B cell (primary cell): ENCODE data around the gene SIM1. TPM values are rescaled to one million over a fixed set of nuclear protein-coding genes. Genes with fewer than 3 reads are reported as not detected.

ENCODE experiments used
- ATAC-seq: fragments of 200-7000 bp; cut with Tn5 transposase; one replicate; pipeline ENCODE4 v1.10.0; 2021; ENCODE audit warnings: low read depth, mild to moderate bottlenecking, moderate number of reproducible peaks, moderate library complexity
- CTCF ChIA-PET: fragments of 350-600 bp; sonication (Branson Sonifier 250); formaldehyde crosslinking; loops from one replicate; lab custom pipeline; 2021; ENCODE audit warnings: antibody characterized with exemption, inconsistent platforms; lab: Charles Lee
- POLR2A ChIA-PET: fragments of 350-600 bp; sonication (Branson Sonifier 250); formaldehyde crosslinking; loops from one replicate; lab custom pipeline; 2021; ENCODE audit warnings: antibody characterized with exemption; lab: Charles Lee
- DNase-seq: peaks from one replicate; pipeline ENCODE4 v3.0.0; 2013
- H2AFZ ChIP-seq: 2 replicates; pipeline ENCODE4 v1.6.1; 2012; ENCODE audit warnings: mild to moderate bottlenecking, low read depth, low read length; ENCODE audit not compliant: insufficient read depth, poor library complexity, severe bottlenecking
- H3K27ac ChIP-seq, 2 donors: 1 replicate in 1 of 2; 2 replicates in 1 of 2; pipeline ENCODE4 v1.5.1; 2012 to 2013; ENCODE audit warnings: low read length in 2 of 2, mild to moderate bottlenecking in 2 of 2, moderate library complexity in 1 of 2
- H3K27me3 ChIP-seq, 4 experiments: fragments of 200-600 bp in 1 of 4; sonication (generic) in 1 of 4; replicated peaks in 1 of 4; 1 replicate in 2 of 4; 2 replicates in 2 of 4; pipeline versions ENCODE4 v1.6.1 to v1.7.0; 2013 to 2016; ENCODE audit warnings: low read length in 3 of 4, mild to moderate bottlenecking in 2 of 4, mixed read lengths in 1 of 4, moderate library complexity in 1 of 4; ENCODE audit not compliant: insufficient read depth in 4 of 4, control insufficient read depth in 3 of 4; ENCODE audit errors: control extremely low read depth in 1 of 4
- H3K36me3 ChIP-seq, 2 experiments: replicated peaks in 1 of 2; 1 replicate in 1 of 2; 2 replicates in 1 of 2; pipeline versions ENCODE4 v1.6.1 to v1.7.1; 2013; ENCODE audit warnings: low read length in 1 of 2; ENCODE audit not compliant: insufficient read depth in 2 of 2, control insufficient read depth in 1 of 2; ENCODE audit errors: control extremely low read depth in 1 of 2, extremely low read depth in 1 of 2
- H3K4me1 ChIP-seq, 2 donors: fragments of 200-600 bp in 1 of 2; sonication (generic) in 1 of 2; 1 replicate in 1 of 2; 2 replicates in 1 of 2; pipeline versions ENCODE4 v1.5.1 to v1.6.1; 2013 to 2017; ENCODE audit warnings: low read length in 2 of 2; ENCODE audit not compliant: control insufficient read depth in 2 of 2, insufficient read depth in 2 of 2
- H3K4me2 ChIP-seq: replicated peaks from 2 replicates; pipeline ENCODE3; 2012; ENCODE audit warnings: mild to moderate bottlenecking, low read depth, low read length; ENCODE audit not compliant: poor library complexity, severe bottlenecking
- H3K4me3 ChIP-seq, 5 experiments: fragments of 200-600 bp in 1 of 5; sonication (generic) in 1 of 5; 1 replicate in 3 of 5; 2 replicates in 2 of 5; pipeline versions ENCODE4 v1.5.1 to v1.7.0; 2011 to 2016; ENCODE audit warnings: low read length in 4 of 5, mild to moderate bottlenecking in 4 of 5, low read depth in 2 of 5, control low read depth in 1 of 5, moderate library complexity in 1 of 5; ENCODE audit not compliant: insufficient read depth in 1 of 5; ENCODE audit errors: control extremely low read depth in 1 of 5, extremely low read depth in 1 of 5
- H3K79me2 ChIP-seq: fragments of 200-600 bp; sonication (generic); one replicate; pipeline ENCODE4 v1.6.0; 2016; ENCODE audit warnings: low read length; ENCODE audit not compliant: control insufficient read depth, insufficient read depth
- H3K9ac ChIP-seq: fragments of 200-600 bp; sonication (generic); 2 replicates; pipeline ENCODE4 v1.6.1; 2017; ENCODE audit warnings: mild to moderate bottlenecking, low read length, moderate library complexity
- H3K9me3 ChIP-seq, 3 donors: one replicate each; pipeline versions ENCODE4 v1.6.1 to v1.7.1; 2013; ENCODE audit warnings: low read length in 2 of 3; ENCODE audit not compliant: control insufficient read depth in 2 of 3, insufficient read depth in 1 of 3; ENCODE audit errors: control extremely low read depth in 1 of 3
- H4K20me1 ChIP-seq: 2 replicates; pipeline ENCODE4 v1.6.0; 2012; ENCODE audit warnings: mild to moderate bottlenecking, low read length; ENCODE audit not compliant: insufficient read depth, control insufficient read depth, poor library complexity, severe bottlenecking
- H3K27ac Mint-ChIP-seq: one replicate; pipeline ENCODE4 v1.8.0; 2021; ENCODE audit warnings: mixed read lengths
- H3K27me3 Mint-ChIP-seq: one replicate; pipeline ENCODE4 v1.8.0; 2021; ENCODE audit warnings: mixed read lengths
- H3K4me1 Mint-ChIP-seq: one replicate; pipeline ENCODE4 v1.8.0; 2021; ENCODE audit warnings: mixed read lengths
- H3K4me3 Mint-ChIP-seq: one replicate; pipeline ENCODE4 v1.8.0; 2021; ENCODE audit warnings: mixed read lengths
- H3K9me3 Mint-ChIP-seq: one replicate; pipeline ENCODE4 v1.8.0; 2022; ENCODE audit warnings: mixed read lengths; ENCODE audit not compliant: insufficient read depth
- EZH2 ChIP-seq: IDR thresholded peaks from 2 replicates; pipeline ENCODE4 v1.6.1; 2012; ENCODE audit warnings: borderline replicate concordance, low read depth, mild to moderate bottlenecking, moderate library complexity, low read length; ENCODE audit not compliant: insufficient read depth, poor library complexity, severe bottlenecking
- WGBS: methylation state at CpG from one replicate; pipeline ENCODE4 v1.1.5; 2013; ENCODE audit warnings: missing lambda C conversion rate; ENCODE audit not compliant: insufficient coverage; 5-methylcytosine and 5-hydroxymethylcytosine counted together
- intact Hi-C: fragments of 100-400 bp; cut with micrococcal nuclease; formaldehyde crosslinking; loops from one replicate; pipeline ENCODE4 v1.10.0; 2022
- polyA plus RNA-seq: library from polyadenylated mRNA; depleted of rRNA; stranded (reverse); fragments of >200 nt; gene quantifications from 2 replicates; pipeline ENCODE4 v1.2.3, GENCODE V29; 2012
- total RNA-seq, 2 donors: library from RNA; stranded (reverse); fragments of 120-200 nt in 1 of 2; gene quantifications; 1 replicate in 1 of 2; 2 replicates in 1 of 2; pipeline versions ENCODE4 v1.2.3 to v1.2.4, GENCODE V29; 2013 to 2022
- TF ChIP-seq, protein P1 (sequence below): fragments of 200-600 bp; IDR thresholded peaks from one replicate; pipeline ENCODE4 v1.8.0; 2022; ENCODE audit warnings: antibody characterized with exemption, mild to moderate bottlenecking

The SIM1 gene
- total and polyA plus RNA-seq, 2 donors (not counting 1 experiment from before 2014, with no cell fraction given): not detected

DNA sequence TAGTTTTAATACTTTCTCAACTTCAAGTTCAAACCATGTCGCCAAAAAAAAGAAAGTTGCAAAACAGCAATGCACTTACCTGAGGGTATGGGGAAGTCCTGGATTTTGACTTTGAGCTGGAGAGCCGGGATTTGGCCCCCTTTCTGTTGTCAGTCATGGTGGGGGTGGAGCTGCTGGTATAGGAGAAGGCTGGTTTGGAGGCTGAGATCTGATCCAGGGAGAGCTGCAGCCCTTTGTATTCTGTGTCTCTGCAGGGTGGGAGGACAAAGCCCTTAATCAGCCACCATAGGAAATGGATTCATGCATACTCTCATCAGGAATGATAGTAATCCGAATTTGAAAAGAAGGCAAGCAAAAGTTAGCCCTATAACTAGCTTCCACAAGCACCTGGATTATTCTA, 44.0 kb downstream of the SIM1 start:
- H3K4me2 ChIP-seq: no peak overlapping the region
- TF ChIP-seq, protein P1, sequence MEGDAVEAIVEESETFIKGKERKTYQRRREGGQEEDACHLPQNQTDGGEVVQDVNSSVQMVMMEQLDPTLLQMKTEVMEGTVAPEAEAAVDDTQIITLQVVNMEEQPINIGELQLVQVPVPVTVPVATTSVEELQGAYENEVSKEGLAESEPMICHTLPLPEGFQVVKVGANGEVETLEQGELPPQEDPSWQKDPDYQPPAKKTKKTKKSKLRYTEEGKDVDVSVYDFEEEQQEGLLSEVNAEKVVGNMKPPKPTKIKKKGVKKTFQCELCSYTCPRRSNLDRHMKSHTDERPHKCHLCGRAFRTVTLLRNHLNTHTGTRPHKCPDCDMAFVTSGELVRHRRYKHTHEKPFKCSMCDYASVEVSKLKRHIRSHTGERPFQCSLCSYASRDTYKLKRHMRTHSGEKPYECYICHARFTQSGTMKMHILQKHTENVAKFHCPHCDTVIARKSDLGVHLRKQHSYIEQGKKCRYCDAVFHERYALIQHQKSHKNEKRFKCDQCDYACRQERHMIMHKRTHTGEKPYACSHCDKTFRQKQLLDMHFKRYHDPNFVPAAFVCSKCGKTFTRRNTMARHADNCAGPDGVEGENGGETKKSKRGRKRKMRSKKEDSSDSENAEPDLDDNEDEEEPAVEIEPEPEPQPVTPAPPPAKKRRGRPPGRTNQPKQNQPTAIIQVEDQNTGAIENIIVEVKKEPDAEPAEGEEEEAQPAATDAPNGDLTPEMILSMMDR: no peak
- TF ChIP-seq EZH2: no peak
- ATAC-seq: no peak
- CTCF ChIA-PET: no interaction called here
- no peak overlapping the region for H3K4me3 Mint-ChIP-seq
- POLR2A ChIA-PET: no interaction called here
- no peaks in the 10 kb centered on the region for H3K79me2 ChIP-seq
- H2AFZ ChIP-seq: no peak overlapping the region
- H3K27ac ChIP-seq: no peak overlapping the region
- H3K27me3 ChIP-seq: no peaks in the 10 kb centered on the region
- no peaks in the 10 kb centered on the region for H3K9me3 Mint-ChIP-seq
- no peak overlapping the region for H3K9ac ChIP-seq
- WGBS: 67% methylated on average over 1 of the region's 3 CpGs
- H3K9me3 ChIP-seq: no peaks in the 10 kb centered on the region
- intact Hi-C loops: no loop called here
- no peak overlapping the region for H3K27ac Mint-ChIP-seq
- no peaks in the 10 kb centered on the region for H3K36me3 ChIP-seq
- no peak for DNase-seq
- no peaks in the 10 kb centered on the region for H3K4me1 Mint-ChIP-seq
- no peaks in the 10 kb centered on the region for H3K4me1 ChIP-seq
- peaks cover 3% of the 10 kb centered on the region for H3K27me3 Mint-ChIP-seq
- no peak overlapping the region for H3K4me3 ChIP-seq
- H4K20me1 ChIP-seq: no peaks in the 10 kb centered on the region

DNA sequence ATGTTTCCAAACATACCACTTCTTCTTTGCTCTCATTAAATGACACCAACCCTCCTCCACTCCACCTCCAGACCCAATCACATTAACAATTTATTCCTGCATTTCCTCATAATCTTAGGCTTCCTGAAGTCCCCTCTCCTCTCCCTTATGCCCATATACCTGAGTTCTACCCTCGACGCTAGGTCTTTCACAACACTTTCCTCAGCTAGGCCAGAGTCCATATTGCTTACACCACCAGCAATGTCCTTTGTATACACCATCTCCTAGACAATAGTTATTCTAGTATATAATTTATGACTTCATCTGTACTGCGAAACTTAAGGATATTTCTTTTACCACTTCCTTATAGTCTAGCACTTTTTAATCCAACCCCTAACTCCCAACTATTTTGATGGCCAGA, 47.7 kb downstream of the SIM1 start:
- H4K20me1 ChIP-seq: no peaks in the 10 kb centered on the region
- no peaks in the 10 kb centered on the region for H3K9me3 ChIP-seq
- no peak overlapping the region for H3K4me2 ChIP-seq
- no CpG with 5 or more reads among the region's 3 CpGs for WGBS
- Mint-ChIP-seq H3K4me1 (no peaks in the 10 kb centered on the region), H3K9me3 (no peaks in the 10 kb centered on the region), H3K27ac (no peak overlapping the region), H3K4me3 (no peak overlapping the region), H3K27me3 (peaks cover 8% of the 10 kb centered on the region)
- intact Hi-C loops: no loop called here
- H3K36me3 ChIP-seq: no peaks in the 10 kb centered on the region
- H3K9ac ChIP-seq: no peak overlapping the region
- POLR2A ChIA-PET: no interaction called here
- DNase-seq: no peak
- no peak overlapping the region for H3K4me3 ChIP-seq
- TF ChIP-seq, protein P1: no peak
- TF ChIP-seq EZH2: no peak
- H3K27me3 ChIP-seq: peaks cover 0 to 2% (median 0%) of the 10 kb centered on the region in 4 experiments
- CTCF ChIA-PET: no interaction called here
- H3K4me1 ChIP-seq: no peaks in the 10 kb centered on the region
- H3K79me2 ChIP-seq: no peaks in the 10 kb centered on the region
- no peak overlapping the region for H2AFZ ChIP-seq
- no peak for ATAC-seq
- no peak overlapping the region for H3K27ac ChIP-seq
